NCI-H2107 (cell line): ENCODE measurements around the gene CKS2.
"Not testable (repeated sequence)": the region's sequence is repeated elsewhere in the genome, so short reads cannot be mapped to it uniquely, and the experiment has no call there.

Experiments used
- DNase-seq: peaks from one replicate; lab custom pipeline; 2025; lab: John Stamatoyannopoulos, UW

Gene CKS2

GRCh38 chr9:89311346-89312221, 589 bp downstream of the CKS2 start:
- DNase-seq, result no peak

DNA sequence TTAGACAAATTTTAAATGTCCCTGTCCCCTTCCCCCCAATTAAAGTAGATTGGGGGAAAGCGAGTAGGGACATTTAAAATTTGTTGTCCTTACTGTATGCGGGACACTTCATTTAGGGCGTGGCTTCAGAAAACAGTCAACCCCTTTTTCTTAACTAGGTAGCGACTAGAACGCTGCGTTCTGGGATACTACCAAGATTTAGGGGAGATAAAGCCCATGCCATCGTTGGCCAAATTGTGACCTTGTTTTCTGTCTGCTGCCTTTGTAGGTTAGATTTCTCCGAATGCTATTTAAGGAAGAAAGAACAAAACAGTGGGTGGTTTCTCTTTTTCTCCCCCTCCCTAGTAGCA, 1.2 kb downstream of the CKS2 start:
- no peak for DNase-seq

DNA sequence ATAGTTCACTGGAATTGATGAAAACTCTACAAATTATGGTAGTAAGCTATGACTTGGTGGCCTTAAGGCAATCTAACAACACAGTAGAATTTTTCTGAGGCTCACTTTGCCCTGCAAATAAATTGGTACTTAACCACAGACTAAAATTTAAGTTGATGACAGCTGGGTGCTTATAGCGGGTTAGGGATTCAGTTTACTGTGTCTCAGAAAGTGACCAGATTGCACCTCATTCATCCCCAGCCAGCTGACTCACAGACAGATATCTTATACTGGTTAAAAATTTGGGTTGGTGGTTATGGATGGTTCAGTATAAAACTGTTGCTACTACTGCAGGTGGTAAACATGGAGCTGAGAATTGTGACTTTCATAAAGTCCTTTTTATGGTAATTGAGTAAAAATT, 2.8 kb downstream of the CKS2 start:
- DNase-seq, result no peak

- DNase-seq, result no peak
These were observed 4.0 kb downstream of the CKS2 start for GRCh38 chr9:89314955-89315354.

DNA sequence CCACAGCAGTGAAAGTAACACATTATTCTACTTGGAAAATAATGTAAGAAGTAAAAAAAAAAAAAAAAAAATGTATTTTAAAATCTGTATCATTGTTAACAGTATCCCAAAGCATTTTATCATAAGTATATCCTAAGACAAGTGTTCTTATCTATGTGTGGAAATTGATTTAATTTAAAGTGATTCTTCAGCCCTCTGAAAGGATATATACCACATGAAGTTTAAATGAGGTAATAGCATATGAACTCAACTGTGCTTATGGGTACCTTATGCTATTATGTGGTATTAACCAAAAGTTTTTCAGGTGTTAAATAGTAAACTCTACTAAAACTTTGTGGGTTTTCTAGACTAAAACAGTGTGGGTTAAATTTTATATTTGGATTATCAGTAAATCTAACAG, 4.5 kb downstream of the CKS2 start:
- DNase-seq, result no peak

- DNase-seq, result no peak
These were observed 6.3 kb downstream of the CKS2 start for GRCh38 chr9:89317282-89317681.

DNA sequence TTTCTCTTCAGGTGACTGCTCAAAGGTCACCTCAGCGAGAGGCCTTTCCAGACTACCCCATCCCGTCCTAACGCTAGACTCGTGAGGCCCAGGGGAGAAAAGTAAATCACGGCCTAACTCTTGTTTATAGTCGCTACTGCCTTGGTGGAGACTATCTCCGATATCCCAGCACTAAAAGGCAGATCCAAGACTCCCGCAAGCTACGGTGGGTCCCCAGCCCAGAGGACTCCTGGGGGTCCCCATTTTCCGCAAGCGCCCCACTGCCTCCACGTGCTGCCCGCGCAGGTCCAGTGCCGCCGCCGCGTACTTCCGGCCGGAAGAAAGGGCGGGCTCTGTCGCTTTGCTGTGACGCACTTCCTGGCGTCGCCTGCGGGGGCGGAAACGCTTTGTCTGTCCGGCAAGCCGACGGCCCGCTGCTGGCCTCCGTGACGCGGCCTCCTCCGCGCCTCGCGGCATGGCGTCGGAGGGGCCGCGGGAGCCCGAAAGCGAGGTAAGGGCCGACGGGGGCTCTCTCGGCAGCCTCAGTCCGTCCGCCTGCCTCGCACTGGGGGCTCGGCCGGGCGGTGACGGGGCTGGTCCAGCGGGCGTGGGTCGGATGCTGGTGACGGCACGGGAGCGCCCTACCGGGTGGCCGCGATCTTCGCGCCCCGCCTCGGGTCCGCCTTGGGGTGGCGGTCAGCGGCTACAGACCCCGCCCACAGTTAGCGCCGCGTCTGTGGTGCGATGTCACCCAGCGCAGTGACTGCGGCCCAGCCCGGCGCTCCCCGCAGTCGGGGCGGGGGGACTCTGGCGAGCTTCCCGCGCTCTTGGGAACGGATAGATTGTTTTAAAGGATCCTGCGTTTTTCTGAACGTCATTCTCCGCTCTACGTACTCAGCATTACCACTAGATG, 7.4 kb downstream of the CKS2 start, which contains the start of gene SECISBP2:
Gene SECISBP2, plus strand, starts transcription at position 378 of the 892 bp plus-strand sequence. Its CDS starts 77 bp downstream, at position 455.
- DNase-seq, result peak; percentile 84

DNA sequence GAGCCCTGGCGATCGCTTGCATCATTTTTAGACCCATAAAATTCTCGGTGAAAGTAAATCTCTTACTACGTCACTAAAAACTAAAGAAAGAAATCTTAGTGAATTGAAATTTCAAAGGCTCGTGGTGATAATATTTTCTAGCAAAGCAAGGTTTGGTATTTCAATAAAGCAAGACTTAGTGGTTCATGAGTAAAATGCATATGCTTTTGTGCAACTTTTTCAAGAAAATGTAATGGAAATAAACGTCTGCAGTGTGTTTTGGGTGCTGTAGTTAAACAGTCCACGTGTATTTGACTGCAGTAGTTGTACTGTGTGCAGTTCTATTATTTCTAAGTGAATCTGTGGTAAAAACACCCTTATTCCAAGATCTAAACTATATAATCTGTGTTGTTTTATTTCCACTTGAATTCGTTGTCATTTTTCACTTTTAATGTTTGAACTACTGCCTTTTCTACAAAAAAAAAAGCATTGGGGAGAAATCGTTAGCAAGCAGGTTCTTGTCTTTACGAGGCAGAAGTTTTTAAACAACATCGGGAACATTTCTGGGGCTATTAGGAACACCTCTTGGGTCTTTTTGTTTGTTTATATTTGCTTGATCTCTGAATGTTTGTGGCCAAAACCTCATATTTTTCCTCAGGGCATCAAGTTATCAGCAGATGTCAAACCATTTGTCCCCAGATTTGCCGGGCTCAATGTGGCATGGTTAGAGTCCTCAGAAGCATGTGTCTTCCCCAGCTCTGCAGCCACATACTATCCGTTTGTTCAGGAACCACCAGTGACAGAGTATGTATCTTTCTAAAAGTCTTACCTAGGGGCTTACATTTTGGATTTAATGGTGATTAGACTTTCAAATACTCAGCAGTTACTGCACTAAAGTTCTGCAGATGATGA, 8.3 kb downstream of the CKS2 start:
- no peak for DNase-seq

- no peak for DNase-seq
These were observed 12.4 kb downstream of the CKS2 start for GRCh38 chr9:89323390-89323789.

DNA sequence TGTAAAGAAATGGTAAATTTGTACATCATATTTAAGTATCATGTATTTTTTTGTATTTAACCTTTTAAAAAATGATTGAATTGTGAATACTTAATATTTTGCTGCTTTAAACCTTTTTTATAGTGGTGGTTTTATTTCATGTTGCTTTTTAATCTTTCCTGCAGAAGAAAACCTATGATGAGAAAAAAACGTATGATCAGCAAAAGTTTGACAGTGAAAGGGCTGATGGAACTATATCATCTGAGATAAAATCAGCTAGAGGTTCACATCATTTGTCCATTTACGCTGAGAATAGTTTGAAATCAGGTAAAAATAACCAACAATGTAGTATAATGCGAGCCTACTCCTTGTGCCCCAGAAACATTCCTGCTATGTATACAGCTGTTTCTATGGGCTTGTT, 14.7 kb downstream of the CKS2 start:
- DNase-seq, result no peak

GRCh38 chr9:89328064-89328463, 17.1 kb downstream of the CKS2 start:
- DNase-seq, result no peak

DNA sequence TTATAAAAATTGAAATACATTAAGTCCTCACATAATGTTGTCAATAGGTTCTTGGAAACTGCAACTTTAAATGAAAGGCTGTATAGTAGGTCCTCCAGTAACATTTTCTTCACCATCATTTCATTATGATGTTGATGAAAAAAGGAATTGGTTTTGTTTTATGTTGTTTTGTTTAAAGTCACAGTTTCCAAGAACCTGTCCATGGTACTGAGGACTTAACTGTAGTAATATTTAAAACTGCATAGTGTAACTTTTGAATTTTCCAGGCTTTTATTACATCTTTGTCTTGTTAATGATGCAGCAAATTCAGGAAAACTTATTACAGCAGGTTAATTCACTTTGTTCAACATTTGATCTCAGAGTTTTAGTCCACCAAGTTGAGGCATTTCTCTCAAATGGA, 18.9 kb downstream of the CKS2 start:
- no peak for DNase-seq

- DNase-seq, result no peak
These were observed 19.5 kb downstream of the CKS2 start for GRCh38 chr9:89330513-89330912.

DNA sequence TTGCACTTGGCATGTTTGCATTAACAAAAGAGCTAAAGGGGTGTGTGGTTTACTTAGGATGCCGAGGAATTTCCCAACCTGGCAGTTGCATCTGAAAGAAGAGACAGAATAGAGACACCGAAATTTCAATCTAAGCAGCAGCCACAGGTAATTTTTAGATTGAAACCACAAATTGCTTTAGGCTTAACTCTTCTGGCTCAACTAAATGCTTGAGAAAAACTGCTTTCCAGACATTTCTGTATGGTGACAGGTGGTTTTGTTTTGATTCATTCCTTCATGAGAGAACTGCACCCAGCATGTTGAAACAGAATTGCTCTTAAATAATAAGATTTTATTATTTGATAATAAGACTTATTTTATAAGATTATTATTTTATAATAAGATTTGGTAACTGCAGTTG, 28.8 kb downstream of the CKS2 start:
- DNase-seq, result no peak

GRCh38 chr9:89340332-89340731, 29.3 kb downstream of the CKS2 start:
- DNase-seq, result no peak

- no peak for DNase-seq
These were observed 31.2 kb downstream of the CKS2 start for GRCh38 chr9:89342213-89342612.

- DNase-seq, result no peak
These were observed 32.0 kb downstream of the CKS2 start for GRCh38 chr9:89342948-89343347.

DNA sequence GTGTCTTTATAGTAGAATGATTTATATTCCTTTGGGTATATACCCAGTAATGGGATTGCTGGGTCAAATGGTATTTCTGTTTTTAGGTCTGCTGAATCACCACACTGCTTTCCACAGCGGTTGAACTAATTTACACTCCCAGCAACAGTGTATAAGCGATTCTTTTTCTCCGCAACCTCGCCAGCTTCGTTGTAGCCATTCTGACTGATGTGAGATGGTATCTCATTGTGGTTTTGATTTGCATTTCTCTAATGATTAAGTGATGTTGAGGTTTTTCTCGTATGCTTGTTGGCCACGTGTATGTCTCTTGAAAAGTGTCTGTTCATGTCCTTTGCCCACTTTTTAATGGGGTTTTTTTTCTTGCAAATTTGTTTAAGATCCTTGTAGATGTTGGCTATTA, 32.8 kb downstream of the CKS2 start:
- DNase-seq, result not testable (repeated sequence)

- no peak for DNase-seq
These were observed 34.5 kb downstream of the CKS2 start for GRCh38 chr9:89345476-89345875.

DNA sequence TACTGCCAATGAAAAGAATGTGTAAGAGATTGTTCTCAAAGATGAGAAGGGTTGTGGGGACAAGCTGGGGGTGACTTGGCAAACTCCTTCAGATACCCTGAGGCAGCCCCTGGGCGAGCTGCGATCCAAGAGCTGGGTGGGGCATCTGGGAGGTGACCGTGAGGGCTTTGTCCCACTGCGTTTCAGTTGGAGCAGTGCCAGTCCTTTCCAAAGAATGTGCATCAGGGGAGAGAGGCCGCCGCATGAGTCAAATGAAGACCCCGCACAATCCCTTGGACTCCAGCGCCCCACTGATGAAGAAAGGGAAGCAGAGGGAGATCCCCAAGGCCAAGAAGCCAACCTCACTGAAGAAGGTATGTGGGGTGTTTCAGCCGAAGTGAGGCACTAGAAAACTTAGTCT, 35.7 kb downstream of the CKS2 start:
- DNase-seq, result no peak

- no peak for DNase-seq
These were observed 36.7 kb downstream of the CKS2 start for GRCh38 chr9:89347651-89348050.

- DNase-seq, result no peak
These were observed 38.6 kb downstream of the CKS2 start for GRCh38 chr9:89349607-89350006.
